HG03196 (cell line): ENCODE data around the gene LEMD3.

Experiments used
- ATAC-seq: cut with Tn5 transposase; IDR thresholded peaks from one replicate; pipeline ENCODE4 v1.9.1; 2021; ENCODE audit not compliant: unreplicated experiment

Gene LEMD3

GRCh38 chr12:65169320-65170208, at the start of gene LEMD3:
TSS of gene LEMD3 (plus strand) at chr12:65169583. CDS start at chr12:65169597, 14 bp downstream.
- peak; percentile 93 for ATAC-seq

GRCh38 chr12:65121049-65121955, 48.1 kb upstream of the LEMD3 start, which contains the start of gene WIF1:
TSS of gene WIF1 (minus strand) at chr12:65121305. CDS start at chr12:65121191, 114 bp downstream.
- no peak for ATAC-seq

- no peak for ATAC-seq
Measured at GRCh38 chr12:65121956-65122469, 47.4 kb upstream of the LEMD3 start.

GRCh38 chr12:65122703-65123102, 46.7 kb upstream of the LEMD3 start:
- no peak for ATAC-seq

DNA sequence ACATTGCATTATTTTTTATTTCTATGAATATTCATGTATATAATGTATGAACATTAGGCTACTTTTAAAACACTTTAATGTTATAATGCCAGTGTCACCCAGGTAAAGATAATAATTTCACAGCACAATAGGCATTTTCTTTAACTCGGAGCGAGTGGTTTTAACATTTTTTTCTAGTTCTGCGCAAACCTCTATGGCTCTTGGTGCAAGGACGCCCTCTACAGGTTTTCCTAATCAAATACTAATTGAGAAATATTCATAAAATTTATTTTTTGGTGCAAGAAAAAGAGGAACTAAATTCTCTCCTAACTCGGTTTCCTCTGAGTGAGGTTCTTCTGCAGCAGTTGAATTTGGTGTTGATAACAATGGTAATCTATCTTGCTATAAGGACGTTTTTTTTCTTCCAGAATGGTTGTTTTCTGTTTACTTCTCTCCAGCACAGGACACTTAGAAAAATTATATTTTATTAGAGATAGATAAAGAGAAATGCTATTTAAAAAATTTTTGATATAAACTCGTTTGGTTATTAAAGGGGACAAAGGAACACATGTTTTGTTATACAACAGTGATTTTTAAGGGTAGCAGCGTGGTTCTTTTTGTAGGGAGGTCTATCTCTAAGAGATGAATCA, 45.8 kb upstream of the LEMD3 start:
- no peak for ATAC-seq

DNA sequence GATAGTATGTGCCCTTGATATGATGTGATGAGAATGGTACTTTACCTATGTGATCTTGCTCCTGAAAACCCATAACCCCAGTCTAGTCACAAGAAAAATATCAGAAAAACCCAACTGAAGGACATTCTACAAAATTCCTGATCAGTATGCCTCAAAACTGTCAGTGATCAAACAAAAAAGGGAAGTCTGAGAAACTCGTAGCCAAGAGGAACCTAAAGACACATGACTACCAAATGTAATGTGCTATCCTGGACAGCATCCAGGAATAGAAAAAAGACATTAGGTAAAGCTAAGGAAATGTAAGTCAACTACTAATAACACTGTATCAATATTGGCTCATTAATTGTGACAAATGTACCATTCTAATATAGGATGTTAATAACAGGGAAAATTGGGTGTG, 44.1 kb upstream of the LEMD3 start:
- ATAC-seq: no peak

DNA sequence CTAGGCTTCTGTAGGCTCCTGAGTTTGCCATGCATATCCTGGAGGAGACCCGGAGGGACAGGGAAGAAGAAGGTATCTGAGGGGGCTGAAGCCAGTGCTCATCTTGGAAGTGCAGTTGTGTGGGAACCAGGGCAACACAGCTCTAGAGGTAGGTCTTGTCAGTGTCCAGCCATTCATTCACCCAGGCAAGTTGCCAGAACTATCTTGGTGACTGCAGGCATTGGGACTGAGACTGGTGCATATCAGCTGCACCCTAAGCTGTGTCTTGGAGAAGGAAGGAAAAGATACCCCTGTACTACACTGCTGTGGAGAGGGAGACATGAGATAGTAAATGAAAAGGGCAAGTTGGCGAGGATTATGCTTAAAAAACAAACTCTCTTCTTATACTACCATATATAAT, 43.4 kb upstream of the LEMD3 start:
- ATAC-seq: no peak

GRCh38 chr12:65126482-65126881, 42.9 kb upstream of the LEMD3 start:
- ATAC-seq: no peak

DNA sequence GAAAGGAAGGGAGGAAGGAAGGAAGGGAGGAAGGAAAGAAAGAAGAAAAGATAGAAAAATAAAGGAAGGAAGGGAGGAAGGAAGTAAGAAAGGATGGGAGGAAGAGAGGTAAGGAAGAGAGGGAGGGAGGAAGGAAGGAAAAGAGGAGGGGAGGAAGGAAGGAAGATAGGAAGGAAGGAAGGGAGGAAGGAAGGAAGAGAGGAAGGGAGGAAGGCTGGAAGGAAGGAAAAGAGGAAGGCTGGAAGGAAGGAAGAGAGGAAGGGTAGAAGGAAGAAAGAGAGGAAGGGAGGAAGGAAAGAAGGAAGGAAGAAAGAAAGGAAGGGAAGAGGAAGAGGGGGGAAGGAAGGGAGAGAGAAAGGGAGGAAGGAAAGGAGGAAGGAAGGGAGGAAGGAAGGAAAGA, 35.5 kb upstream of the LEMD3 start:
- no peak for ATAC-seq

GRCh38 chr12:65139389-65139788, 30.0 kb upstream of the LEMD3 start:
- ATAC-seq: no peak

DNA sequence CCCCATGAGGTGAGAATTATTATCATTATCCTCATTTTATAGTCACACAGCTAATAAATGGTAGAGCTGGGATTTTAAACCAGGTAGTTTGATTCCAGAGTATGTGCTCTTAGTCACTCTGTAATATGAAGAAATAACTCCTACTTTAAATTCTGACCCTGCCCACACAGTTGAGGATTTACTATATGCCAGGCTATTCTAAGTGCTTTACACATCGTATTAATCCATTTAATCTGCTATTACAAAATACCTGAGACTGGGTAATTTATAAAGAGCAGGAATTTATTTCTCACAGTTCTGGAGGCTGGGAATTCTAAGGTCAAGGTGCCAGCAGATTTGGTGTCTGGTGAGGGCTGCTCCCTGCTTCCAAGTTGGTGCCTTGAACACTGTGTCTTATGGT, 28.6 kb upstream of the LEMD3 start:
- ATAC-seq: no peak

DNA sequence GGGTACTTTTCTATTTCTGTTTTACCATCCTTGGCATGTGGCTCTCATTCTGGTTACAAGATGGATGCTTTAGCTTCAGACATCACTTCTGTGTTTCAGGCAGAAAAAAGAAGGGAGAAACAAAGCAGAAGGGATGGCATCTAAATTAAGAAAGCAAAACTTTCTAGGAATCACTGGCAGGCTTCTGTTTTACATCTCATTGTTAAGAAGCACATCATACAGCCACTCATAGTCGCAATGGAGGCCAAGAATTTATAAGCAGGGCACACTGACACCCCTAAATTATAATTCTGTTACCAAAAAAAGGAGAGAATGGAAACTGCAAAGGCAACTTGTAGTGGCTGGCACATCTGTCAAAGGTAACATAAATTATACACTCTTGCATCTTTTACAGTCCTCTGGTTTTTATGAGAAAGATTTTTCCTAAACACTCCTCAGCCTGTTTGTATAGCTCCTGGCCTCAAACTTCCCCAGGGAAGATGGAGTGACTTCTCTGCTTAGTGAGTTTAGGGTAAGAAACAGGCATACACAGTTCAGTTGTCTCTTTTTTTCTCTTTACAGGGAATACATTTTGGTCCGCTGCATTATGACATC, 22.0 kb upstream of the LEMD3 start:
- ATAC-seq: no peak

DNA sequence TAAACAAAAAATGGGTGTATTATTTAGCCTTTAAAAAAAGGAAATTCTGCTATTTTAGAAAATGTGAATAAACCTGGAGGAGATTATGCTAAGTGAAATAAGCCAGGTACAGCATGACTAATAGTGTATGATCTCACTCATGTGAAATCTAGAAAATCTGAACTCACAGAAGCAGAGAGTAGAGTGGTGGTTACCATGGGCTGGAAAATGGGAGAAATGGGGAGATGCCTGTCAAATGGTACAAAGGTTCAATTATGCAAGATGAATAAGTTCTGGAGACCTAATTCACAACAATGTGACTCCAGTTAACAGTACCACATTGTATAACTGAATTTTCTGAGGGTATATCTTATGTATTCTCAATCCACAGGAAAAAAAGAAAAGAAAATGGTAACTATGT, 17.4 kb upstream of the LEMD3 start:
- no peak for ATAC-seq

GRCh38 chr12:65152596-65152995, 16.8 kb upstream of the LEMD3 start:
- no peak for ATAC-seq

DNA sequence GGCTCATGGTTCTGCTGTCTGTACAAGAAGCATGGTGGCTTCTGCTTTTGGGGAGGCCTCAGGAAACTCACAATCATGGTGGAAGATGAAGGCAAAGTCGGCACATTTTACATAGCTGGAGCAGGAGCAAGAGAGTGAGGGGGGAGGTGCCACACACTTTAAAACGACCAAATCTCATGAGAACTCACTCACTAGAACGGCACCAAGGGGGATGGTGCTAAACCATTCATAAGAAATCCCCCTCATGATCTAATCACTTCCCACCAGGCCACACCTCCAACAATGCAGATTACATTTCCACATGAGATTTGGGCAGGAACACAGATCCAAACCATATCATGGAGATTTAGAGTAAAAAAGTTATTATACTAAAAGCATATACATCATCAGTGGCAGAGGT, 13.6 kb upstream of the LEMD3 start:
- ATAC-seq: no peak

DNA sequence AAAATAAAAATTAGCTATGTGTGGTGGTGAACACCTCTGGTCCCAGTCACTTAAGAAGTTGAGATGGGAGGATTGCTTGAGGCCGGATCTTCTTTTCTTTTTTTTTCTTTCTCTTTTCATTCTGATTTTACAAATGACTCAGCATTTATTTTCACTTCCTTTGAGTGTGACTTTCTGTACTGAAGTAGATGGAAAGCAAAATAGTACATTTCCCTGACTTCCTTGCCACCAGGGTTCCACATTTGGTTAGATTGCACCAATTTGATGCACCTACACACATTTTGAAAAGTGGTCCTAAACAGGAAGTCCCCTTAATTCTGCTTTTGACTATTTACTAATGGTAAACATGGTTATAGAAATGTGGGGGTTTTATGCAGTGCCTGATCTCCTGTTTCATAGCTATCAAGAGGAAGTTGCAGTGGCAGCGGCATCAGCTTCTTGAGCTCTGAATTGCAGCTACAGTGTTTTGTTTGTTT, 13.0 kb upstream of the LEMD3 start:
- peak; percentile 91 for ATAC-seq

GRCh38 chr12:65157091-65157490, 12.3 kb upstream of the LEMD3 start:
- no peak for ATAC-seq

DNA sequence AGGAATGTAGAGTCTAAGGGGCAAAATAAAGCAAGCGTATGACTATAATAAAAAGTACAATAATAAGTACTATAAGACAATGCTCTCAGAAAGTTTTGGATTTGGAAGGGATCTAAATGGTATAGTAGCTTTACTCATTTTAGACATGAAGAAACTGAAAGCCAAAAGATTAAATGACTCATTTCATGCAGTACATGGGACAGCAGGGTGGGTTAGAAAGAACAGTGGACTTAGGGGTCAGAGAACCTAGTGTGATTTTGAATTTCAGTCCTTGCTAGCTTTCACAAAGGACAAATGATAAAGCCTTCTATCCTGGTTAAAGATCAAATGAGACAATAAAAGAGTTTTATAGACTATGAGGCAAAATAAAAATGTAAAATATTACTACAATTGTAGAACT, 6.8 kb upstream of the LEMD3 start:
- no peak for ATAC-seq

- no peak for ATAC-seq
Measured at GRCh38 chr12:65164244-65164643, 5.1 kb upstream of the LEMD3 start.

- ATAC-seq: no peak
Measured at GRCh38 chr12:65164774-65165173, 4.6 kb upstream of the LEMD3 start.
